K562 (cell line): Measurements from ENCODE around the gene BLTP2. TPM values are rescaled to one million over a fixed set of nuclear protein-coding genes. Genes with fewer than 3 reads are reported as not detected.

Experiments used
- ATAC-seq: fragments of 200-7000 bp; cut with Tn5 transposase; 3 replicates; pipeline ENCODE4 v1.9.1; 2020; ENCODE audit warnings: moderate library complexity
- BruUV-seq: library from RNA; stranded (reverse); fragments of 400-500 nt; replicated peaks from 2 replicates; lab custom pipeline; 2021; lab: Mats Ljungman, UMichigan
- CTCF ChIA-PET: fragments of 300-600 bp; formaldehyde crosslinking; extraction: SDS; loops from one replicate; lab custom pipeline; 2021; ENCODE audit warnings: low intra/inter-chr PET ratio; lab: Yijun Ruan, JAX
- POLR2A ChIA-PET: fragments of 300-600, 350-650 bp; sonication (Branson Sonifier 250); formaldehyde crosslinking; extraction: SDS; loops from one replicate; lab custom pipeline; 2021; ENCODE audit warnings: antibody characterized with exemption, inconsistent platforms; lab: Yijun Ruan, JAX
- DNase-seq, 4 experiments: peaks; one replicate each; pipeline versions ENCODE4 v3.0.0 to v3.0.0-alpha.2; 2011 to 2018; ENCODE audit warnings: low spot score in 3 of 4, mixed read lengths in 3 of 4; ENCODE audit errors: extremely low read depth in 1 of 4
- FAIRE-seq: peaks from 2 replicates; lab custom pipeline; 2011; peaks lifted over from hg19 to GRCh38; lab: Jason Lieb, UNC
- H2AFZ ChIP-seq: 2 replicates; pipeline ENCODE4 v1.6.0; 2011; ENCODE audit warnings: low read depth, low read length, control low read depth, inconsistent platforms
- H3K27ac ChIP-seq: fragments of 200-600 bp; 3 replicates; pipeline ENCODE4 v1.8.0; 2011; ENCODE audit warnings: low read depth, mild to moderate bottlenecking, control low read depth, inconsistent platforms, low read length, moderate library complexity, mixed read lengths; ENCODE audit errors: extremely low read depth
- H3K27me3 ChIP-seq, 2 experiments: fragments of 300-600 bp in 1 of 2; 2 replicates in 1 of 2; 3 replicates in 1 of 2; pipeline versions ENCODE4 v1.6.0 to v1.8.0; 2011; ENCODE audit warnings: inconsistent platforms in 2 of 2, low read length in 2 of 2, mild to moderate bottlenecking in 1 of 2, mixed read lengths in 1 of 2, moderate library complexity in 1 of 2; ENCODE audit not compliant: control insufficient read depth in 2 of 2, insufficient read depth in 2 of 2
- H3K36me3 ChIP-seq: fragments of 300-600 bp; 3 replicates; pipeline ENCODE4 v1.8.0; 2011; ENCODE audit warnings: mild to moderate bottlenecking, low read length, inconsistent platforms; ENCODE audit not compliant: control insufficient read depth, insufficient read depth
- H3K4me1 ChIP-seq, 2 experiments: fragments of 200-600 bp in 1 of 2; replicated peaks in 1 of 2; 2 replicates in 1 of 2; 3 replicates in 1 of 2; pipeline versions ENCODE4 v1.5.1 to v1.8.0; 2011; ENCODE audit warnings: inconsistent platforms in 2 of 2, low read length in 2 of 2, mild to moderate bottlenecking in 1 of 2, mixed read lengths in 1 of 2, moderate library complexity in 1 of 2; ENCODE audit not compliant: control insufficient read depth in 2 of 2, insufficient read depth in 2 of 2
- H3K4me2 ChIP-seq: 2 replicates; pipeline ENCODE4 v1.6.1; 2011; ENCODE audit warnings: low read length, control low read depth, inconsistent platforms, mixed read lengths; ENCODE audit not compliant: insufficient read depth
- H3K4me3 ChIP-seq: fragments of 200-600 bp; sonication (generic), shearing (Covaris generic); 2 replicates; pipeline ENCODE4 v1.5.1; 2016; ENCODE audit warnings: control low read depth, inconsistent platforms
- H3K79me2 ChIP-seq: fragments of 200-600 bp; 3 replicates; pipeline ENCODE4 v1.8.0; 2011; ENCODE audit warnings: low read length, inconsistent platforms; ENCODE audit not compliant: control insufficient read depth, insufficient read depth
- H3K9ac ChIP-seq, 2 experiments: 2 replicates each; pipeline versions ENCODE4 v1.6.0 to v1.6.1; 2011; ENCODE audit warnings: low read depth in 2 of 2, low read length in 2 of 2, control low read depth in 1 of 2, inconsistent platforms in 1 of 2, mild to moderate bottlenecking in 1 of 2, mixed read lengths in 1 of 2; ENCODE audit not compliant: insufficient read depth in 1 of 2
- H3K9me1 ChIP-seq: one replicate; pipeline ENCODE4 v1.6.0; 2011; ENCODE audit warnings: inconsistent platforms, mild to moderate bottlenecking, low read length, moderate library complexity; ENCODE audit not compliant: control insufficient read depth, insufficient read depth
- H3K9me3 ChIP-seq: replicated peaks from 2 replicates; pipeline ENCODE4 v1.5.1; 2011; ENCODE audit warnings: low read depth, low read length, inconsistent platforms; ENCODE audit not compliant: control insufficient read depth, insufficient read depth
- H4K20me1 ChIP-seq: replicated peaks from 2 replicates; pipeline ENCODE4 v1.6.1; 2011; ENCODE audit warnings: low read length, inconsistent platforms, mixed read lengths; ENCODE audit not compliant: control insufficient read depth, insufficient read depth
- FOSL1 ChIP-seq: fragments of 200-800 bp; sonication (Bioruptor generic); conservative IDR thresholded peaks from 2 replicates; pipeline ENCODE4 v1.6.1; 2016; ENCODE audit warnings: missing genetic modification characterization, missing compliant biosample characterization
- IFI16 ChIP-seq: fragments of 250-450 bp; sonication (Bioruptor Pico); IDR thresholded peaks from 2 replicates; pipeline ENCODE4 v2.1.2; 2022; ENCODE audit warnings: mild to moderate bottlenecking, inconsistent platforms
- NFIC ChIP-seq: fragments of 450-650 bp; IDR thresholded peaks from 2 replicates; pipeline ENCODE4 v1.6.1; 2017; ENCODE audit warnings: mild to moderate bottlenecking, inconsistent platforms
- RAD21 ChIP-seq, 2 experiments: fragments of 250-450 bp in 1 of 2; fragments of 450-650 bp in 1 of 2; sonication (Bioruptor Pico) in 1 of 2; formaldehyde crosslinking in 1 of 2; IDR thresholded peaks in 1 of 2; conservative IDR thresholded peaks in 1 of 2; 2 replicates each; pipeline versions ENCODE4 v1.4.0 to v1.8.0; 2020 to 2022; ENCODE audit warnings: mild to moderate bottlenecking in 2 of 2, moderate library complexity in 1 of 2
- RERE ChIP-seq: sonication (generic); formaldehyde crosslinking; IDR thresholded peaks from 2 replicates; pipeline ENCODE4 v1.8.0; 2023; ENCODE audit warnings: missing genetic modification reagents, mild to moderate bottlenecking, borderline replicate concordance
- SMC3 ChIP-seq: conservative IDR thresholded peaks from 2 replicates; pipeline ENCODE4 v1.6.1; 2011; ENCODE audit warnings: low read depth, low read length, improper control_type of control experiment; ENCODE audit not compliant: insufficient read depth
- ZFX ChIP-seq: sonication (generic); formaldehyde crosslinking; IDR thresholded peaks from 2 replicates; pipeline ENCODE4 v1.8.0; 2022; ENCODE audit warnings: mild to moderate bottlenecking, missing genetic modification reagents, moderate library complexity
- ZNF347 ChIP-seq: fragments of 450-650 bp; formaldehyde crosslinking; IDR thresholded peaks from 2 replicates; pipeline ENCODE4 v1.4.0; 2020; ENCODE audit warnings: low read depth, mild to moderate bottlenecking, moderate library complexity
- ZNF778 ChIP-seq: fragments of 450-650 bp; formaldehyde crosslinking; IDR thresholded peaks from 2 replicates; pipeline ENCODE4 v1.4.0; 2020; ENCODE audit warnings: mild to moderate bottlenecking, moderate library complexity
- WGBS: fragments of 100-300 bp; shearing (Covaris generic); methylation state at CpG from one replicate; pipeline ENCODE4 v1.1.6; 2016; ENCODE audit warnings: low coverage, mixed read lengths; ENCODE audit not compliant: insufficient coverage; ENCODE audit errors: missing lambda C conversion rate; 5-methylcytosine and 5-hydroxymethylcytosine counted together
- in situ Hi-C: fragments of 300-500 bp; cut with MboI; formaldehyde crosslinking; loops from 4 replicates; pipeline ENCODE4 v1.15.0; 2018; ENCODE audit warnings: inconsistent platforms, mixed read lengths
- intact Hi-C: fragments of 100-400 bp; cut with micrococcal nuclease; formaldehyde crosslinking; loops from 2 replicates; pipeline ENCODE4 v1.14.2; 2022
- polyA plus RNA-seq, 8 experiments: library from polyadenylated mRNA; depleted of rRNA in 4 of 8; stranded (reverse) in 5 of 8; unstranded in 3 of 8; fragments of >200 nt; fragmentation: Nextera tagmentation in 2 of 8; fragmentation: Illumina TruSeq in 1 of 8; extraction: Ambion mirVana in 2 of 8; extraction: Trizol in 1 of 8; gene quantifications; 2 replicates each; pipeline versions ENCODE4 v1.2.1 to v1.2.3, GENCODE V29; 2011 to 2014; ENCODE audit warnings: inconsistent platforms in 1 of 8, missing spikeins in 1 of 8
- total RNA-seq, 7 experiments: library from RNA; depleted of rRNA in 6 of 7; stranded (reverse); fragments of >200 nt in 6 of 7; fragmentation: Illumina TruSeq in 2 of 7; extraction: Trizol in 2 of 7; gene quantifications; 2 replicates each; pipeline versions ENCODE4 v1.2.1 to v1.2.3, GENCODE V29; 2011 to 2021; ENCODE audit warnings: low replicate concordance in 1 of 7
- TF ChIP-seq, protein P1 (sequence below), 3 experiments: IDR thresholded peaks in 2 of 3; conservative IDR thresholded peaks in 1 of 3; 2 replicates each; pipeline ENCODE4 v1.5.1; 2011 to 2012; ENCODE audit warnings: low read length in 3 of 3, mild to moderate bottlenecking in 3 of 3, control low read depth in 2 of 3, improper control_type of control experiment in 1 of 3, inconsistent platforms in 1 of 3, low read depth in 1 of 3, mixed read lengths in 1 of 3, moderate library complexity in 1 of 3; ENCODE audit not compliant: insufficient read depth in 2 of 3

BLTP2 gene
- total and polyA plus RNA-seq, 9 of the 15 experiments (the other 6 are each of a cell fraction or from before 2014, with no cell fraction given): 14.7 to 174 (median 103) TPM

- no peaks in the 10 kb centered on the region for H3K9me3 ChIP-seq
- H3K27me3 ChIP-seq: no peaks in the 10 kb centered on the region
- no peaks in the 10 kb centered on the region for H3K4me1 ChIP-seq
- peaks cover 95% of the 10 kb centered on the region for H3K36me3 ChIP-seq
- in situ Hi-C loops (no loop called here), intact Hi-C loops (no loop called here)
- WGBS: 55% methylated on average over 3 of the region's 3 CpGs
- no peaks in the 10 kb centered on the region for H4K20me1 ChIP-seq
- H3K4me3 ChIP-seq: no peak overlapping the region
- DNase-seq (peak in 2 of 4 experiments; percentile 44 to 61), ATAC-seq (peak; percentile 54; the same call in 2 of the 3 replicates), FAIRE-seq (peak; percentile 81)
- H3K9me1 ChIP-seq: no peaks in the 10 kb centered on the region
- H2AFZ ChIP-seq: no peak overlapping the region
- no peak overlapping the region for H3K9ac ChIP-seq
- no TSS peak for BruUV-seq
- CTCF ChIA-PET: interaction anchor here (0.7 kb wide), 1 partner anchor 432 kb away, joined by 4 read pairs; no protein-coding TSS in a partner anchor
- POLR2A ChIA-PET: no interaction called here
- H3K4me2 ChIP-seq: no peak overlapping the region
- H3K79me2 ChIP-seq: no peaks in the 10 kb centered on the region
- no peak overlapping the region for H3K27ac ChIP-seq
- TF ChIP-seq SMC3 (0 out of 2 replicates have a peak, but pooled peaks have one; percentile 13), ZFX (0 out of 2 replicates have a peak, but pooled peaks have one; percentile 15), IFI16 (no peak), NFIC (peak; percentile 97), ZNF347 (no peak), RERE (CRISPR knock-in tag) (no peak), FOSL1 (no peak), RAD21 (CRISPR knock-in tag; conservative IDR thresholded peaks at IDR 0.05 in 1 of 2, IDR thresholded peaks at IDR 0.05 in 1 of 2) (peak in 1 of 2 experiments; percentile 58; a peak in 2 of 4 replicates), ZNF778 (CRISPR knock-in tag) (no peak)
- TF ChIP-seq, protein P1, sequence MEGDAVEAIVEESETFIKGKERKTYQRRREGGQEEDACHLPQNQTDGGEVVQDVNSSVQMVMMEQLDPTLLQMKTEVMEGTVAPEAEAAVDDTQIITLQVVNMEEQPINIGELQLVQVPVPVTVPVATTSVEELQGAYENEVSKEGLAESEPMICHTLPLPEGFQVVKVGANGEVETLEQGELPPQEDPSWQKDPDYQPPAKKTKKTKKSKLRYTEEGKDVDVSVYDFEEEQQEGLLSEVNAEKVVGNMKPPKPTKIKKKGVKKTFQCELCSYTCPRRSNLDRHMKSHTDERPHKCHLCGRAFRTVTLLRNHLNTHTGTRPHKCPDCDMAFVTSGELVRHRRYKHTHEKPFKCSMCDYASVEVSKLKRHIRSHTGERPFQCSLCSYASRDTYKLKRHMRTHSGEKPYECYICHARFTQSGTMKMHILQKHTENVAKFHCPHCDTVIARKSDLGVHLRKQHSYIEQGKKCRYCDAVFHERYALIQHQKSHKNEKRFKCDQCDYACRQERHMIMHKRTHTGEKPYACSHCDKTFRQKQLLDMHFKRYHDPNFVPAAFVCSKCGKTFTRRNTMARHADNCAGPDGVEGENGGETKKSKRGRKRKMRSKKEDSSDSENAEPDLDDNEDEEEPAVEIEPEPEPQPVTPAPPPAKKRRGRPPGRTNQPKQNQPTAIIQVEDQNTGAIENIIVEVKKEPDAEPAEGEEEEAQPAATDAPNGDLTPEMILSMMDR (IDR thresholded peaks at IDR 0.05 in 2 of 3, conservative IDR thresholded peaks at IDR 0.05 in 1 of 3; ENCODE audit: insufficient read depth in 2 of 3, low read depth in 1 of 3, low read length in 3 of 3): peak; percentile 15 to 56 (median 35); a peak in 3 of 6 replicates
Measured at GRCh38 chr17:28684963-28685362, 40.0 kb upstream of the BLTP2 start.
